NCI-H748 (cell line): ENCODE results near the gene STYXL2.

Source experiments
- DNase-seq: peaks from one replicate; lab custom pipeline; 2025; ENCODE audit not compliant: unreplicated experiment; lab: John Stamatoyannopoulos, UW

Gene STYXL2

GRCh38 chr1:167093846-167094516 is at the start of gene STYXL2:
STYXL2 (plus strand) TSS chr1:167094075; CDS start chr1:167094850, 775 bp downstream.
- no peak for DNase-seq

GRCh38 chr1:167051907-167052306 is 42.0 kb upstream of the STYXL2 start:
- no peak for DNase-seq

GRCh38 chr1:167052389-167052788 is 41.5 kb upstream of the STYXL2 start:
- peak; percentile 31 for DNase-seq

GRCh38 chr1:167054531-167054930 is 39.3 kb upstream of the STYXL2 start:
- DNase-seq = no peak

GRCh38 chr1:167054946-167055630 is 38.8 kb upstream of the STYXL2 start:
- peak; percentile 64 for DNase-seq

- peak; percentile 74 for DNase-seq
Measured at GRCh38 chr1:167056529-167057231, 37.2 kb upstream of the STYXL2 start.

- DNase-seq = peak; percentile 84
Measured at GRCh38 chr1:167057241-167057688, 36.6 kb upstream of the STYXL2 start.

GRCh38 chr1:167059045-167059808 is 34.6 kb upstream of the STYXL2 start:
- peak; percentile 65 for DNase-seq

- DNase-seq = no peak
Measured at GRCh38 chr1:167059809-167060107, 34.1 kb upstream of the STYXL2 start.

GRCh38 chr1:167060141-167061072 is 33.5 kb upstream of the STYXL2 start:
- DNase-seq = no peak

- DNase-seq = no peak
Measured at GRCh38 chr1:167061073-167061464, 32.8 kb upstream of the STYXL2 start.

GRCh38 chr1:167064621-167065020 is 29.3 kb upstream of the STYXL2 start:
- no peak for DNase-seq

- DNase-seq = peak; percentile 64
Measured at GRCh38 chr1:167065471-167065870, 28.4 kb upstream of the STYXL2 start.

- peak; percentile 78 for DNase-seq
Measured at GRCh38 chr1:167066333-167067122, 27.3 kb upstream of the STYXL2 start.

- DNase-seq = no peak
Measured at GRCh38 chr1:167067904-167068303, 26.0 kb upstream of the STYXL2 start.

GRCh38 chr1:167068761-167069160 is 25.1 kb upstream of the STYXL2 start:
- DNase-seq = no peak

- DNase-seq = no peak
Measured at GRCh38 chr1:167071286-167071685, 22.6 kb upstream of the STYXL2 start.

- no peak for DNase-seq
Measured at GRCh38 chr1:167076136-167076710, 17.7 kb upstream of the STYXL2 start.
